IMR-90 (cell line): Measurements from ENCODE around the gene CLEC16A. TPM values are rescaled to one million over a fixed set of nuclear protein-coding genes. Genes with fewer than 3 reads are reported as not detected.

Source experiments
- ATAC-seq: fragments of 200-7000 bp; cut with Tn5 transposase; 2 replicates; pipeline ENCODE4 v1.9.1; 2020; ENCODE audit warnings: low read depth, mild to moderate bottlenecking, moderate library complexity
- BruUV-seq: library from RNA; stranded (reverse); fragments of 400-500 nt; replicated peaks from 2 replicates; lab custom pipeline; 2021; lab: Mats Ljungman, UMichigan
- CTCF ChIA-PET: fragments of 300-600 bp; formaldehyde crosslinking; extraction: SDS; loops from one replicate; lab custom pipeline; 2021; ENCODE audit warnings: antibody characterized with exemption; lab: Yijun Ruan, JAX
- POLR2A ChIA-PET: fragments of 300-600 bp; sonication (Branson Sonifier 250); formaldehyde crosslinking; loops from one replicate; lab custom pipeline; 2022; ENCODE audit warnings: antibody characterized with exemption; ENCODE audit not compliant: unreplicated experiment; lab: Charles Lee
- DNase-seq: peaks from one replicate; pipeline ENCODE4 v3.0.0; 2013
- H2AFZ ChIP-seq: replicated peaks from 2 replicates; pipeline ENCODE3; 2013; ENCODE audit warnings: low read length, mild to moderate bottlenecking; ENCODE audit not compliant: poor library complexity
- H2AK5ac ChIP-seq: 2 replicates; pipeline ENCODE4 v1.6.1; 2013; ENCODE audit warnings: low read depth, low read length, inconsistent platforms
- H2AK9ac ChIP-seq: replicated peaks from 2 replicates; pipeline ENCODE3; 2013; ENCODE audit warnings: mild to moderate bottlenecking, low read depth, low read length, moderate library complexity; ENCODE audit not compliant: poor library complexity
- H2BK120ac ChIP-seq: 2 replicates; pipeline ENCODE4 v1.6.1; 2013; ENCODE audit warnings: low read depth, low read length, inconsistent platforms
- H2BK15ac ChIP-seq: 3 replicates; pipeline ENCODE4 v1.6.1; 2013; ENCODE audit warnings: low read depth, low read length, inconsistent platforms
- H2BK20ac ChIP-seq: 2 replicates; pipeline ENCODE4 v1.6.1; 2013; ENCODE audit warnings: low read depth, mild to moderate bottlenecking, inconsistent platforms, low read length, moderate library complexity
- H2BK5ac ChIP-seq: 2 replicates; pipeline ENCODE4 v1.6.1; 2013; ENCODE audit warnings: mild to moderate bottlenecking, low read depth, low read length, inconsistent platforms; ENCODE audit not compliant: poor library complexity, severe bottlenecking
- H3K14ac ChIP-seq: replicated peaks from 2 replicates; pipeline ENCODE4 v1.6.1; 2013; ENCODE audit warnings: low read depth, low read length, inconsistent platforms
- H3K18ac ChIP-seq: 2 replicates; pipeline ENCODE4 v1.6.1; 2013; ENCODE audit warnings: low read depth, low read length, control low read depth
- H3K23ac ChIP-seq: 2 replicates; pipeline ENCODE4 v1.6.1; 2013; ENCODE audit warnings: low read depth, low read length, inconsistent platforms
- H3K27ac ChIP-seq: 2 replicates; pipeline ENCODE4 v1.5.1; 2013; ENCODE audit warnings: mild to moderate bottlenecking, control low read depth, low read length; ENCODE audit not compliant: insufficient read depth
- H3K27me3 ChIP-seq: 2 replicates; pipeline ENCODE4 v1.6.1; 2013; ENCODE audit warnings: low read length; ENCODE audit not compliant: control insufficient read depth, insufficient read depth
- H3K36me3 ChIP-seq: 2 replicates; pipeline ENCODE4 v1.6.1; 2013; ENCODE audit warnings: low read length, mixed read lengths; ENCODE audit not compliant: control insufficient read depth, insufficient read depth
- H3K4ac ChIP-seq: 2 replicates; pipeline ENCODE4 v1.6.1; 2013; ENCODE audit warnings: low read depth, low read length, inconsistent platforms
- H3K4me1 ChIP-seq: 2 replicates; pipeline ENCODE4 v1.6.1; 2013; ENCODE audit warnings: low read length, mixed read lengths; ENCODE audit not compliant: control insufficient read depth, insufficient read depth
- H3K4me2 ChIP-seq: 2 replicates; pipeline ENCODE4 v1.6.1; 2013; ENCODE audit warnings: low read depth, mild to moderate bottlenecking, control low read depth, low read length, moderate library complexity
- H3K4me3 ChIP-seq: 2 replicates; pipeline ENCODE4 v1.5.1; 2013; ENCODE audit warnings: low read depth, mild to moderate bottlenecking, control low read depth, low read length, moderate library complexity; ENCODE audit not compliant: insufficient read depth
- H3K56ac ChIP-seq: 2 replicates; pipeline ENCODE4 v1.6.1; 2013; ENCODE audit warnings: low read length, inconsistent platforms; ENCODE audit not compliant: insufficient read depth; ENCODE audit errors: extremely low read depth
- H3K79me1 ChIP-seq, 2 experiments: 2 replicates each; pipeline ENCODE4 v1.6.1; 2013; ENCODE audit warnings: low read length in 2 of 2, inconsistent platforms in 1 of 2, low read depth in 1 of 2
- H3K9ac ChIP-seq: 2 replicates; pipeline ENCODE4 v1.6.1; 2013; ENCODE audit warnings: low read depth, low read length, control low read depth
- H3K9me1 ChIP-seq: 2 replicates; pipeline ENCODE4 v1.6.1; 2013; ENCODE audit warnings: low read length, inconsistent platforms; ENCODE audit not compliant: insufficient read depth
- H3K9me3 ChIP-seq: 2 replicates; pipeline ENCODE4 v1.6.1; 2013; ENCODE audit warnings: low read length; ENCODE audit not compliant: control insufficient read depth, insufficient read depth
- H4K20me1 ChIP-seq: 2 replicates; pipeline ENCODE4 v1.6.1; 2013; ENCODE audit warnings: low read length, inconsistent platforms; ENCODE audit not compliant: insufficient read depth
- H4K5ac ChIP-seq: 2 replicates; pipeline ENCODE4 v1.6.1; 2013; ENCODE audit warnings: mild to moderate bottlenecking, low read depth, low read length, control low read depth
- H4K8ac ChIP-seq, 2 experiments: 2 replicates each; pipeline ENCODE4 v1.6.1; 2013; ENCODE audit warnings: low read depth in 2 of 2, low read length in 2 of 2, control low read depth in 1 of 2, inconsistent platforms in 1 of 2
- H4K91ac ChIP-seq: 2 replicates; pipeline ENCODE4 v1.6.1; 2013; ENCODE audit warnings: low read depth, low read length, inconsistent platforms; ENCODE audit not compliant: insufficient read depth
- CEBPB ChIP-seq: IDR thresholded peaks from 2 replicates; pipeline ENCODE4 v1.6.1; 2012; ENCODE audit warnings: low read depth, low read length, improper control_type of control experiment
- CHD1 ChIP-seq: IDR thresholded peaks from 2 replicates; pipeline ENCODE4 v1.6.1; 2012; ENCODE audit warnings: low read depth, low read length, improper control_type of control experiment
- MXI1 ChIP-seq: IDR thresholded peaks from 2 replicates; pipeline ENCODE4 v1.6.1; 2012; ENCODE audit warnings: low read depth, mild to moderate bottlenecking, low read length, moderate library complexity, borderline replicate concordance
- POLR2A ChIP-seq: IDR thresholded peaks from 2 replicates; pipeline ENCODE4 v1.6.1; 2012; ENCODE audit warnings: mild to moderate bottlenecking, low read depth, low read length
- RAD21 ChIP-seq: IDR thresholded peaks from 2 replicates; pipeline ENCODE4 v1.6.1; 2012; ENCODE audit warnings: low read length, improper control_type of control experiment
- RCOR1 ChIP-seq: IDR thresholded peaks from 2 replicates; pipeline ENCODE4 v1.6.1; 2012; ENCODE audit warnings: mild to moderate bottlenecking, low read length, improper control_type of control experiment; ENCODE audit not compliant: insufficient replicate concordance
- RFX5 ChIP-seq: IDR thresholded peaks from 2 replicates; pipeline ENCODE4 v1.8.0; 2012; ENCODE audit warnings: low read depth, mild to moderate bottlenecking, low read length, moderate library complexity
- SMC3 ChIP-seq: fragments of 150-350 bp; IDR thresholded peaks from 2 replicates; pipeline ENCODE4 v1.6.1; 2016; ENCODE audit warnings: low read depth, mild to moderate bottlenecking, antibody characterized with exemption, low read length, moderate library complexity
- WGBS, 2 experiments: methylation state at CpG; one replicate each; pipeline versions ENCODE4 v1.1.5 to v1.1.7; 2013; ENCODE audit warnings: missing lambda C conversion rate in 2 of 2; ENCODE audit not compliant: insufficient read length in 1 of 2; ENCODE audit errors: extremely low coverage in 2 of 2; 5-methylcytosine and 5-hydroxymethylcytosine counted together
- dilution Hi-C: fragments of 300-500 bp; cut with HindIII; formaldehyde crosslinking; loops from one replicate; pipeline ENCODE4 v1.14.3; 2018; ENCODE audit warnings: low sequenced_read_pairs; ENCODE audit not compliant: unreplicated experiment
- in situ Hi-C: fragments of 300-500 bp; cut with MboI; formaldehyde crosslinking; loops from 3 replicates; pipeline ENCODE4 v1.14.3; 2019; ENCODE audit warnings: low sequenced_read_pairs, inconsistent platforms, mixed read lengths
- intact Hi-C: fragments of 100-400 bp; cut with micrococcal nuclease; formaldehyde crosslinking; loops from 2 replicates; pipeline ENCODE4 v1.10.0; 2022
- polyA plus RNA-seq, 3 experiments: library from polyadenylated mRNA; depleted of rRNA; stranded (reverse); fragments of >200 nt; gene quantifications; 2 replicates each; pipeline ENCODE4 v1.2.3, GENCODE V29; 2012; ENCODE audit warnings: low replicate concordance in 1 of 3
- total RNA-seq: library from RNA; depleted of rRNA; stranded (reverse); fragments of >200 nt; gene quantifications from 2 replicates; pipeline ENCODE4 v1.2.3, GENCODE V29; 2012
- TF ChIP-seq, protein P1 (sequence below): fragments of 150-350 bp; IDR thresholded peaks from 2 replicates; pipeline ENCODE4 v1.6.1; 2017; ENCODE audit warnings: mild to moderate bottlenecking, antibody characterized with exemption, low read length, low read depth
- TF ChIP-seq, protein P2 (sequence below): fragments of 150-350 bp; IDR thresholded peaks from 2 replicates; pipeline ENCODE4 v1.6.1; 2016; ENCODE audit warnings: low read depth, mild to moderate bottlenecking, low read length, moderate library complexity, borderline replicate concordance

The CLEC16A gene
- total and polyA plus RNA-seq, 2 of the 4 experiments (the other 2 are of a cell fraction): 15.9 to 16.5 TPM

DNA sequence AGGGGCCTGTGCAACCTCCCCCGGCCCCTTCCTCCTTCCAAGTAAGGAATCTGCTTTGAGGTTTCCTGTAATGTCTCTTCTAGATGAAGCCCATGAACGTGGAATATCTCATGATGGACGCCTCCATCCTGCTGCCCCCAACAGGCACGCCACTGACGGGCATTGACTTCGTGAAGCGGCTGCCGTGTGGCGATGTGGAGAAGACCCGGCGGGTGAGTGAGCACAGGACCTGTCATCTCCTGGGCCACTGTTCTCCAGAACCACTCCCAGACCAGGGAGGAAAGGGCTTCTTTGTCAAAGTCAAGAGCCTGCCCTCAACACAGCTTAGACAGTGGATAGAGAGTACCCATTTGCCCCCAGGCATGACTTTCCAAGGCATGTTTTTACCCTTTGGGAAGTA, 107.1 kb downstream of the CLEC16A start:
- no peak overlapping the region for H3K4me3 ChIP-seq
- H3K18ac ChIP-seq: no peak overlapping the region
- no peak overlapping the region for H2BK5ac ChIP-seq
- H3K4ac ChIP-seq: no peak overlapping the region
- H3K9me1 ChIP-seq: peaks cover 32% of the 10 kb centered on the region
- H3K79me1 ChIP-seq: peaks cover 3 to 19% of the 10 kb centered on the region in 2 experiments; a peak in 1 of 4 replicates
- no peak overlapping the region for H2AK9ac ChIP-seq
- CTCF ChIA-PET: no interaction called here
- H3K4me1 ChIP-seq: peaks cover 18% of the 10 kb centered on the region
- H2BK20ac ChIP-seq: no peak overlapping the region
- no peak overlapping the region for H4K8ac ChIP-seq
- no peak overlapping the region for H3K27ac ChIP-seq
- ATAC-seq (no peak), DNase-seq (no peak)
- in situ Hi-C loops (no loop called here), dilution Hi-C loops (no loop called here), intact Hi-C loops (no loop called here)
- H3K23ac ChIP-seq: no peak overlapping the region
- no peak overlapping the region for H3K9ac ChIP-seq
- no peak overlapping the region for H2AFZ ChIP-seq
- no TSS peak for BruUV-seq
- H3K9me3 ChIP-seq: no peaks in the 10 kb centered on the region
- no peak overlapping the region for H4K91ac ChIP-seq
- no CpG with 5 or more reads among the region's 11 CpGs for WGBS, 2 experiments
- no peak overlapping the region for H2BK120ac ChIP-seq
- no peak overlapping the region for H3K4me2 ChIP-seq
- H3K56ac ChIP-seq: no peak overlapping the region
- H4K20me1 ChIP-seq: no peaks in the 10 kb centered on the region
- TF ChIP-seq CEBPB (no peak), POLR2A (no peak), RAD21 (no peak), MXI1 (no peak), SMC3 (no peak), CHD1 (no peak), RCOR1 (no peak), RFX5 (no peak)
- TF ChIP-seq, protein P1, sequence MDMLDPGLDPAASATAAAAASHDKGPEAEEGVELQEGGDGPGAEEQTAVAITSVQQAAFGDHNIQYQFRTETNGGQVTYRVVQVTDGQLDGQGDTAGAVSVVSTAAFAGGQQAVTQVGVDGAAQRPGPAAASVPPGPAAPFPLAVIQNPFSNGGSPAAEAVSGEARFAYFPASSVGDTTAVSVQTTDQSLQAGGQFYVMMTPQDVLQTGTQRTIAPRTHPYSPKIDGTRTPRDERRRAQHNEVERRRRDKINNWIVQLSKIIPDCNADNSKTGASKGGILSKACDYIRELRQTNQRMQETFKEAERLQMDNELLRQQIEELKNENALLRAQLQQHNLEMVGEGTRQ: no peak
- TF ChIP-seq, protein P2, sequence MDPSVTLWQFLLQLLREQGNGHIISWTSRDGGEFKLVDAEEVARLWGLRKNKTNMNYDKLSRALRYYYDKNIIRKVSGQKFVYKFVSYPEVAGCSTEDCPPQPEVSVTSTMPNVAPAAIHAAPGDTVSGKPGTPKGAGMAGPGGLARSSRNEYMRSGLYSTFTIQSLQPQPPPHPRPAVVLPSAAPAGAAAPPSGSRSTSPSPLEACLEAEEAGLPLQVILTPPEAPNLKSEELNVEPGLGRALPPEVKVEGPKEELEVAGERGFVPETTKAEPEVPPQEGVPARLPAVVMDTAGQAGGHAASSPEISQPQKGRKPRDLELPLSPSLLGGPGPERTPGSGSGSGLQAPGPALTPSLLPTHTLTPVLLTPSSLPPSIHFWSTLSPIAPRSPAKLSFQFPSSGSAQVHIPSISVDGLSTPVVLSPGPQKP: no peak
- no peaks in the 10 kb centered on the region for H3K27me3 ChIP-seq
- H4K5ac ChIP-seq: no peak overlapping the region
- H2BK15ac ChIP-seq: no peak overlapping the region
- POLR2A ChIA-PET: no interaction called here
- peaks cover 21% of the 10 kb centered on the region for H3K36me3 ChIP-seq
- no peak overlapping the region for H2AK5ac ChIP-seq
- no peak overlapping the region for H3K14ac ChIP-seq
